NCI-H2196 (cell line): ENCODE results near the gene OR13C9.
"Not testable (repeated sequence)": the region's sequence is repeated elsewhere in the genome, so short reads cannot be mapped to it uniquely, and the experiment has no call there.

Source experiments
- DNase-seq: peaks from one replicate; lab custom pipeline; 2025; ENCODE audit not compliant: unreplicated experiment; lab: John Stamatoyannopoulos, UW

OR13C9 gene

GRCh38 chr9:104618104-104618503 is at the start of gene OR13C9:
Gene OR13C9 (minus strand): TSS chr9:104618204. CDS start chr9:104618204, 0 bp downstream.
- DNase-seq, result no peak

- no peak for DNase-seq
Observed at GRCh38 chr9:104658496-104659195, 40.6 kb upstream of the OR13C9 start.

- DNase-seq, result no peak
Observed at GRCh38 chr9:104635456-104635855, 17.5 kb upstream of the OR13C9 start.

- DNase-seq, result no peak
Observed at GRCh38 chr9:104633976-104634520, 16.0 kb upstream of the OR13C9 start.

GRCh38 chr9:104625964-104626363 is 8.0 kb upstream of the OR13C9 start:
- DNase-seq, result not testable (repeated sequence)

GRCh38 chr9:104617418-104617817 is 586 bp downstream of the OR13C9 start:
- DNase-seq, result no peak

GRCh38 chr9:104611213-104611612 is 6.8 kb downstream of the OR13C9 start:
- no peak for DNase-seq

GRCh38 chr9:104608336-104608735 is 9.7 kb downstream of the OR13C9 start:
- no peak for DNase-seq

- DNase-seq, result no peak
Observed at GRCh38 chr9:104606152-104606551, 11.9 kb downstream of the OR13C9 start.

GRCh38 chr9:104605527-104605926 is 12.5 kb downstream of the OR13C9 start, which contains the start of gene OR13C2:
Gene OR13C2 (minus strand): TSS chr9:104605627. CDS start chr9:104605627, 0 bp downstream.
- not testable (repeated sequence) for DNase-seq

GRCh38 chr9:104604801-104605200 is 13.2 kb downstream of the OR13C9 start:
- DNase-seq, result no peak

GRCh38 chr9:104599313-104599712 is 18.7 kb downstream of the OR13C9 start, which contains the start of gene OR13C5:
Gene OR13C5 (minus strand): TSS chr9:104599413. CDS start chr9:104599413, 0 bp downstream.
- DNase-seq, result not testable (repeated sequence)

GRCh38 chr9:104598749-104599148 is 19.3 kb downstream of the OR13C9 start:
- DNase-seq, result not testable (repeated sequence)

- DNase-seq, result no peak
Observed at GRCh38 chr9:104589626-104590025, 28.4 kb downstream of the OR13C9 start.

- DNase-seq, result no peak
Observed at GRCh38 chr9:104586496-104587180, 31.4 kb downstream of the OR13C9 start.

GRCh38 chr9:104580562-104580961 is 37.4 kb downstream of the OR13C9 start:
- no peak for DNase-seq

- DNase-seq, result no peak
Observed at GRCh38 chr9:104577263-104577662, 40.7 kb downstream of the OR13C9 start.

GRCh38 chr9:104575456-104575855 is 42.5 kb downstream of the OR13C9 start:
- DNase-seq, result no peak

GRCh38 chr9:104572612-104573011 is 45.4 kb downstream of the OR13C9 start:
- DNase-seq, result no peak

GRCh38 chr9:104568868-104569267 is 49.1 kb downstream of the OR13C9 start, which contains the start of gene OR13C8:
Gene OR13C8 (plus strand): TSS chr9:104569168. CDS start chr9:104569168, 0 bp downstream.
- DNase-seq, result no peak
